HCT116 (cell line): ENCODE measurements around the gene NCKAP5. TPM values are rescaled to one million over a fixed set of nuclear protein-coding genes. Genes with fewer than 3 reads are reported as not detected.

Experiments
- ATAC-seq: fragments of 200-7000 bp; cut with Tn5 transposase; 2 replicates; pipeline ENCODE4 v1.9.1; 2020; ENCODE audit warnings: mild to moderate bottlenecking, moderate library complexity
- BruUV-seq: library from RNA; stranded (reverse); fragments of 400-500 nt; replicated peaks from 2 replicates; lab custom pipeline; 2021; lab: Mats Ljungman, UMichigan
- CTCF ChIA-PET: fragments of 300-600 bp; sonication (Branson Sonifier 250); formaldehyde crosslinking; loops from one replicate; lab custom pipeline; 2021; ENCODE audit warnings: antibody characterized with exemption; lab: Charles Lee
- POLR2A ChIA-PET: fragments of 300-600, 350-600 bp; sonication (Branson Sonifier 250); formaldehyde crosslinking; loops from one replicate; lab custom pipeline; 2021; ENCODE audit warnings: antibody characterized with exemption; lab: Charles Lee
- RAD21 ChIA-PET, 2 experiments: fragments of 300-600 bp; sonication (Branson Sonifier 250); formaldehyde crosslinking; loops; one replicate each; lab custom pipeline; 2023; ENCODE audit warnings: low total read pairs in 2 of 2; ENCODE audit not compliant: uncharacterized antibody in 2 of 2, unreplicated experiment in 2 of 2, low non-redundant PET in 1 of 2; lab: Charles Lee
- DNase-seq: peaks from one replicate; pipeline ENCODE4 v3.0.0-alpha.2; 2010; ENCODE audit warnings: low read depth, low spot score
- H2AFZ ChIP-seq: fragments of 200-600 bp; shearing (Covaris generic), sonication (generic); 2 replicates; pipeline ENCODE4 v1.6.1; 2017; ENCODE audit warnings: low read depth, mixed run types, mixed read lengths, antibody characterized with exemption, low read length; ENCODE audit not compliant: poor library complexity, severe bottlenecking
- H3K27ac ChIP-seq: 2 replicates; pipeline ENCODE4 v1.5.1; 2012; ENCODE audit warnings: low read depth, low read length
- H3K27me3 ChIP-seq: fragments of 200-600 bp; sonication (generic); 2 replicates; pipeline ENCODE4 v1.6.1; 2016; ENCODE audit warnings: mixed run types, low read length, mixed read lengths; ENCODE audit not compliant: insufficient read depth
- H3K36me3 ChIP-seq, 2 experiments: fragments of 200-500 bp in 1 of 2; fragments of 200-600 bp in 1 of 2; sonication (Bioruptor generic) in 1 of 2; sonication (generic) in 1 of 2; 2 replicates each; pipeline versions ENCODE4 v1.5.1 to v1.6.1; 2014 to 2016; ENCODE audit warnings: low read length in 2 of 2, inconsistent platforms in 1 of 2, mixed read lengths in 1 of 2, mixed run types in 1 of 2; ENCODE audit not compliant: insufficient read depth in 2 of 2, control insufficient read depth in 1 of 2
- H3K4me1 ChIP-seq, 2 experiments: fragments of 200-600 bp in 1 of 2; sonication (generic) in 1 of 2; 2 replicates each; pipeline versions ENCODE4 v1.5.1 to v1.6.1; 2012 to 2017; ENCODE audit warnings: low read length in 2 of 2, inconsistent platforms in 1 of 2, mild to moderate bottlenecking in 1 of 2, mixed read lengths in 1 of 2, mixed run types in 1 of 2, moderate library complexity in 1 of 2; ENCODE audit not compliant: insufficient read depth in 2 of 2, control insufficient read depth in 1 of 2
- H3K4me2 ChIP-seq: fragments of 200-600 bp; sonication (generic); 2 replicates; pipeline ENCODE4 v1.6.1; 2017; ENCODE audit warnings: mixed run types, low read length, mixed read lengths
- H3K4me3 ChIP-seq, 2 experiments: fragments of 200-600 bp in 1 of 2; sonication (generic) in 1 of 2; replicated peaks in 1 of 2; 2 replicates each; pipeline ENCODE4 v1.5.1; 2011 to 2016; ENCODE audit warnings: low read length in 2 of 2, control low read depth in 1 of 2, low read depth in 1 of 2, mild to moderate bottlenecking in 1 of 2, mixed read lengths in 1 of 2, mixed run types in 1 of 2
- H3K79me2 ChIP-seq: fragments of 200-600 bp; sonication (generic); 2 replicates; pipeline ENCODE4 v1.6.1; 2017; ENCODE audit warnings: mild to moderate bottlenecking, mixed run types, low read length, moderate library complexity, mixed read lengths; ENCODE audit not compliant: insufficient read depth
- H3K9ac ChIP-seq: fragments of 200-600 bp; sonication (generic); 2 replicates; pipeline ENCODE4 v1.6.1; 2016; ENCODE audit warnings: low read length, mixed read lengths
- H3K9me2 ChIP-seq: fragments of 200-600 bp; sonication (generic), shearing (Covaris generic); 2 replicates; pipeline ENCODE4 v1.6.1; 2017; ENCODE audit warnings: mixed run types, mild to moderate bottlenecking, moderate library complexity; ENCODE audit not compliant: insufficient read depth
- H3K9me3 ChIP-seq, 2 experiments: fragments of 200-500 bp in 1 of 2; fragments of 200-600 bp in 1 of 2; sonication (Bioruptor generic) in 1 of 2; sonication (generic) in 1 of 2; 2 replicates each; pipeline ENCODE4 v1.6.1; 2014 to 2017; ENCODE audit warnings: low read length in 2 of 2, mixed read lengths in 2 of 2, inconsistent platforms in 1 of 2, low read depth in 1 of 2, mild to moderate bottlenecking in 1 of 2, mixed run types in 1 of 2, moderate library complexity in 1 of 2; ENCODE audit not compliant: control insufficient read depth in 1 of 2, insufficient read depth in 1 of 2
- H4K20me1 ChIP-seq: fragments of 200-600 bp; sonication (generic), shearing (Covaris generic); 2 replicates; pipeline ENCODE4 v1.6.1; 2017; ENCODE audit warnings: mixed run types, mild to moderate bottlenecking, moderate library complexity; ENCODE audit not compliant: insufficient read depth
- CEBPB ChIP-seq: IDR thresholded peaks from 2 replicates; pipeline ENCODE4 v1.6.1; 2012; ENCODE audit warnings: low read depth
- EGR1 ChIP-seq: IDR thresholded peaks from 2 replicates; pipeline ENCODE4 v1.6.1; 2012; ENCODE audit warnings: low read depth
- ELF1 ChIP-seq: IDR thresholded peaks from 2 replicates; pipeline ENCODE4 v1.6.1; 2012; ENCODE audit warnings: low read depth, borderline replicate concordance
- EZH2phosphoT487 ChIP-seq: fragments of 200-600 bp; IDR thresholded peaks from 2 replicates; pipeline ENCODE4 v1.6.1; 2018; ENCODE audit warnings: antibody characterized with exemption, borderline replicate concordance
- JUND ChIP-seq: IDR thresholded peaks from 2 replicates; pipeline ENCODE4 v1.6.1; 2012
- POLR2AphosphoS5 ChIP-seq: IDR thresholded peaks from 2 replicates; pipeline ENCODE4 v1.6.1; 2011; ENCODE audit warnings: mild to moderate bottlenecking, low read depth, low read length, moderate library complexity
- SP1 ChIP-seq: IDR thresholded peaks from 2 replicates; pipeline ENCODE4 v1.6.1; 2012; ENCODE audit warnings: low read depth
- SRF ChIP-seq: IDR thresholded peaks from 2 replicates; pipeline ENCODE4 v1.6.1; 2012; ENCODE audit warnings: low read depth
- TCF7L2 ChIP-seq: IDR thresholded peaks from 2 replicates; pipeline ENCODE4 v1.7.0; 2011; ENCODE audit warnings: borderline replicate concordance, inconsistent platforms; ENCODE audit not compliant: insufficient read depth, insufficient read length; ENCODE audit errors: extremely low read depth
- YY1 ChIP-seq: IDR thresholded peaks from 2 replicates; pipeline ENCODE4 v1.6.1; 2011; ENCODE audit warnings: low read length, low read depth, moderate library complexity, mild to moderate bottlenecking; ENCODE audit not compliant: insufficient replicate concordance; ENCODE audit errors: extremely low read depth
- intact Hi-C: fragments of 100-400 bp; cut with micrococcal nuclease; formaldehyde crosslinking; loops from 2 replicates; pipeline ENCODE4 v1.10.0; 2022
- total RNA-seq: library from RNA; stranded (reverse); gene quantifications from one replicate; pipeline ENCODE4 v1.2.1, GENCODE V29; 2021; ENCODE audit not compliant: unreplicated experiment
- TF ChIP-seq, protein P1 (sequence below): IDR thresholded peaks from 2 replicates; pipeline ENCODE4 v1.6.1; 2012; ENCODE audit warnings: low read depth
- TF ChIP-seq, protein P2 (sequence below): IDR thresholded peaks from 2 replicates; pipeline ENCODE4 v1.6.1; 2012
- TF ChIP-seq, protein P3 (sequence below): IDR thresholded peaks from 2 replicates; pipeline ENCODE4 v1.6.1; 2011; ENCODE audit warnings: mild to moderate bottlenecking, low read length, moderate library complexity; ENCODE audit not compliant: insufficient replicate concordance; ENCODE audit errors: extremely low read depth

NCKAP5 gene
- total RNA-seq, 1 experiment from 2014 or later, result 0.30 TPM

DNA sequence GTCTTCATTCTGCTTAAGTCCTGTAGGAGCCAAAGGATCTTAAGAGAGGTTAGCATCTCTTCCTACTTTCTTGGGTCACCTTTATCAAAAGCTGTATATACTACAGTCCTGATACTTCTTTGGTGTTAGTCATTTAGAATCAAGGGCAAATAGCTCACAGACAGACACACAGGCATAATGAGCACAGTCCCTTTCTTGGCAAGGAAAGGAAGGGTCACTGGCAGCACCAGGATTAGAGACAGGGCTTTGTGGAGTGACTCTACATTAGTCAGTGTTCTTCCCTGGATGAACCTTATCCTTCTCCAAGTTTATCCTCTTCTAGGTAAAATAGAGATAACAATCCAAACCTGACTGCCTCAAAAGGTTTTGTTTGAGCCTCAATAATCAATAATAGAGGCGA lies 40.0 kb upstream of the NCKAP5 start (continued):
- TF ChIP-seq JUND (no peak), ELF1 (no peak), CEBPB (no peak), SP1 (no peak)
- TF ChIP-seq, protein P1, sequence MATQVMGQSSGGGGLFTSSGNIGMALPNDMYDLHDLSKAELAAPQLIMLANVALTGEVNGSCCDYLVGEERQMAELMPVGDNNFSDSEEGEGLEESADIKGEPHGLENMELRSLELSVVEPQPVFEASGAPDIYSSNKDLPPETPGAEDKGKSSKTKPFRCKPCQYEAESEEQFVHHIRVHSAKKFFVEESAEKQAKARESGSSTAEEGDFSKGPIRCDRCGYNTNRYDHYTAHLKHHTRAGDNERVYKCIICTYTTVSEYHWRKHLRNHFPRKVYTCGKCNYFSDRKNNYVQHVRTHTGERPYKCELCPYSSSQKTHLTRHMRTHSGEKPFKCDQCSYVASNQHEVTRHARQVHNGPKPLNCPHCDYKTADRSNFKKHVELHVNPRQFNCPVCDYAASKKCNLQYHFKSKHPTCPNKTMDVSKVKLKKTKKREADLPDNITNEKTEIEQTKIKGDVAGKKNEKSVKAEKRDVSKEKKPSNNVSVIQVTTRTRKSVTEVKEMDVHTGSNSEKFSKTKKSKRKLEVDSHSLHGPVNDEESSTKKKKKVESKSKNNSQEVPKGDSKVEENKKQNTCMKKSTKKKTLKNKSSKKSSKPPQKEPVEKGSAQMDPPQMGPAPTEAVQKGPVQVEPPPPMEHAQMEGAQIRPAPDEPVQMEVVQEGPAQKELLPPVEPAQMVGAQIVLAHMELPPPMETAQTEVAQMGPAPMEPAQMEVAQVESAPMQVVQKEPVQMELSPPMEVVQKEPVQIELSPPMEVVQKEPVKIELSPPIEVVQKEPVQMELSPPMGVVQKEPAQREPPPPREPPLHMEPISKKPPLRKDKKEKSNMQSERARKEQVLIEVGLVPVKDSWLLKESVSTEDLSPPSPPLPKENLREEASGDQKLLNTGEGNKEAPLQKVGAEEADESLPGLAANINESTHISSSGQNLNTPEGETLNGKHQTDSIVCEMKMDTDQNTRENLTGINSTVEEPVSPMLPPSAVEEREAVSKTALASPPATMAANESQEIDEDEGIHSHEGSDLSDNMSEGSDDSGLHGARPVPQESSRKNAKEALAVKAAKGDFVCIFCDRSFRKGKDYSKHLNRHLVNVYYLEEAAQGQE, result no peak

DNA sequence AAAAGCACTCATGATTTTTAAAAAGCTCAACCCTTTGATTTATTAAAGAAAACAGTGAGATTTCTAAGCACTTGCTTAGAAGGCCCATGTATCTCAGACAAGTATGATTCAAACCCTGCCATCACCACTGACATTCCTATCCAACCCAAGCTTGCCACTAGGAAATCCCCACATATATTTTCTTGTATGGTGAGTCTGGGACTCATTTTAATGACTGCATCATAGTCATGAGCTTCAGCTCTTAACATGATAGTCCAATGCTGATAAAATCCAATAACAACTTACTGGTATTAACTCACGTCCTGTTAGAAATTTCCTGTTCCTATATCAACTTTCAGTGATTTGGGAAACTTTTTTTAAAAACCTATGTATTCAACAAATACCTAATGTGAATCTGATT lies 39.4 kb upstream of the NCKAP5 start:
- Histone ChIP-seq H3K27me3 (no peaks in the 10 kb centered on the region), H3K9ac (no peak overlapping the region), H4K20me1 (no peaks in the 10 kb centered on the region), H3K36me3 (no peaks in the 10 kb centered on the region), H3K9me3 (no peaks in the 10 kb centered on the region)
- ChIA-PET RAD21 (no interaction called here), CTCF (no interaction called here), POLR2A (no interaction called here)
- intact Hi-C loops, result no loop called here
- TF ChIP-seq SRF, result no peak
- TF ChIP-seq, protein P2, sequence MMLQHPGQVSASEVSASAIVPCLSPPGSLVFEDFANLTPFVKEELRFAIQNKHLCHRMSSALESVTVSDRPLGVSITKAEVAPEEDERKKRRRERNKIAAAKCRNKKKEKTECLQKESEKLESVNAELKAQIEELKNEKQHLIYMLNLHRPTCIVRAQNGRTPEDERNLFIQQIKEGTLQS, result no peak
- no peak for TF ChIP-seq POLR2AphosphoS5
- TF ChIP-seq, protein P3, sequence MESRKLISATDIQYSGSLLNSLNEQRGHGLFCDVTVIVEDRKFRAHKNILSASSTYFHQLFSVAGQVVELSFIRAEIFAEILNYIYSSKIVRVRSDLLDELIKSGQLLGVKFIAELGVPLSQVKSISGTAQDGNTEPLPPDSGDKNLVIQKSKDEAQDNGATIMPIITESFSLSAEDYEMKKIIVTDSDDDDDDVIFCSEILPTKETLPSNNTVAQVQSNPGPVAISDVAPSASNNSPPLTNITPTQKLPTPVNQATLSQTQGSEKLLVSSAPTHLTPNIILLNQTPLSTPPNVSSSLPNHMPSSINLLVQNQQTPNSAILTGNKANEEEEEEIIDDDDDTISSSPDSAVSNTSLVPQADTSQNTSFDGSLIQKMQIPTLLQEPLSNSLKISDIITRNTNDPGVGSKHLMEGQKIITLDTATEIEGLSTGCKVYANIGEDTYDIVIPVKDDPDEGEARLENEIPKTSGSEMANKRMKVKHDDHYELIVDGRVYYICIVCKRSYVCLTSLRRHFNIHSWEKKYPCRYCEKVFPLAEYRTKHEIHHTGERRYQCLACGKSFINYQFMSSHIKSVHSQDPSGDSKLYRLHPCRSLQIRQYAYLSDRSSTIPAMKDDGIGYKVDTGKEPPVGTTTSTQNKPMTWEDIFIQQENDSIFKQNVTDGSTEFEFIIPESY, result no peak
- TF ChIP-seq EGR1, result no peak
- no peak for TF ChIP-seq EZH2phosphoT487
- no peak for TF ChIP-seq TCF7L2
- no peak for TF ChIP-seq YY1
- TF ChIP-seq CEBPB, result no peak
- TF ChIP-seq, all 23 proteins: peak for 0
- no peak overlapping the region for H3K4me2 ChIP-seq
- no peak overlapping the region for H2AFZ ChIP-seq
- H3K27ac ChIP-seq, result no peak overlapping the region
- H3K4me3 ChIP-seq, result no peak overlapping the region
- no peaks in the 10 kb centered on the region for H3K9me2 ChIP-seq
- BruUV-seq, result no TSS peak
- no peak for DNase-seq
- no peak for ATAC-seq
- H3K4me1 ChIP-seq, result 0 out of 4 replicates have a peak, but pooled peaks cover 0 to 4% of the 10 kb centered on the region in 2 experiments
- no peaks in the 10 kb centered on the region for H3K79me2 ChIP-seq
